Kidney (tissue), 14 donors: ENCODE data around the gene MAP3K14. TPM values are rescaled to one million over a fixed set of nuclear protein-coding genes. Genes with fewer than 3 reads are reported as not detected.
A peak's percentile ranks its signal among the peaks of the same experiment; 100 is the strongest.

ENCODE experiments used
- DNase-seq, 5 donors: peaks; one replicate each; pipeline ENCODE4 v3.0.0-alpha.2; 2013 to 2020
- FAIRE-seq: peaks from 2 replicates; lab custom pipeline; 2012; peaks lifted over from hg19 to GRCh38; lab: Jason Lieb, UNC
- H3K27ac ChIP-seq, 2 donors: one replicate each; pipeline ENCODE4 v1.7.0; 2013; ENCODE audit warnings: low read depth in 2 of 2, low read length in 2 of 2, inconsistent platforms in 1 of 2
- H3K27me3 ChIP-seq: one replicate; pipeline ENCODE4 v1.7.1; 2013; ENCODE audit warnings: low read length, inconsistent platforms; ENCODE audit not compliant: control insufficient read depth, insufficient read depth
- H3K36me3 ChIP-seq, 3 donors: one replicate each; pipeline versions ENCODE4 v1.7.0 to v1.7.1; 2013; ENCODE audit warnings: low read length in 3 of 3, control low read depth in 1 of 3, inconsistent platforms in 1 of 3; ENCODE audit not compliant: insufficient read depth in 3 of 3, control insufficient read depth in 2 of 3
- H3K4me1 ChIP-seq, 3 donors: one replicate each; pipeline versions ENCODE4 v1.7.0 to v1.7.1; 2013; ENCODE audit warnings: low read length in 3 of 3, inconsistent platforms in 1 of 3, low read depth in 1 of 3; ENCODE audit not compliant: control insufficient read depth in 2 of 3, insufficient read depth in 2 of 3
- H3K4me3 ChIP-seq, 3 donors: one replicate each; pipeline versions ENCODE4 v1.7.0 to v1.8.1; 2013; ENCODE audit warnings: low read length in 3 of 3, control low read depth in 1 of 3, inconsistent platforms in 1 of 3
- H3K9ac ChIP-seq, 3 donors: one replicate each; pipeline versions ENCODE4 v1.7.0 to v1.7.1; 2013; ENCODE audit warnings: low read length in 3 of 3, control low read depth in 1 of 3, inconsistent platforms in 1 of 3
- H3K9me3 ChIP-seq, 3 donors: one replicate each; pipeline versions ENCODE4 v1.7.0 to v1.7.1; 2013; ENCODE audit warnings: low read length in 3 of 3, control low read depth in 1 of 3, inconsistent platforms in 1 of 3; ENCODE audit not compliant: control insufficient read depth in 2 of 3, insufficient read depth in 1 of 3
- intact Hi-C: fragments of 100-400 bp; cut with DNase I; formaldehyde crosslinking; loops from one replicate; pipeline ENCODE4 v1.11.1; 2022
- polyA plus RNA-seq: library from polyadenylated mRNA; stranded (reverse); fragments of 350-450 nt; fragmentation: Illumina TruSeq; extraction: RNeasy Lipid Tissue Mini Kit (QIAGEN cat#74804); gene quantifications from one replicate; pipeline ENCODE4 v1.2.3, GENCODE V29; 2014; ENCODE audit warnings: low read depth, low replicate concordance; ENCODE audit not compliant: insufficient read depth
- total RNA-seq: library from RNA; stranded (reverse); fragmentation: NEBNext Ultra II Directional; extraction: Animal tissue kit (Norgen Biotek cat#: 25700); gene quantifications from one replicate; pipeline ENCODE4 v1.2.1, GENCODE V29; 2021
- TF ChIP-seq, protein P1 (sequence below): IDR thresholded peaks from 3 replicates; pipeline ENCODE4 v1.5.1; 2012; ENCODE audit warnings: mild to moderate bottlenecking, moderate library complexity, borderline replicate concordance; ENCODE audit not compliant: insufficient read depth; ENCODE audit errors: extremely low read depth
- donor health status: control.
- donor health status: control.
- donor health status: control.
- donor health status: control.
- donor health status: control.
- donor health status: DM: yes; HTN: yes; CAD: no.
- donor health status: Normal renal cell carcinoma (clear cell type).

MAP3K14 gene
- total and polyA plus RNA-seq, 2 donors from 2014 or later, result 7.6 to 24.5 TPM

DNA sequence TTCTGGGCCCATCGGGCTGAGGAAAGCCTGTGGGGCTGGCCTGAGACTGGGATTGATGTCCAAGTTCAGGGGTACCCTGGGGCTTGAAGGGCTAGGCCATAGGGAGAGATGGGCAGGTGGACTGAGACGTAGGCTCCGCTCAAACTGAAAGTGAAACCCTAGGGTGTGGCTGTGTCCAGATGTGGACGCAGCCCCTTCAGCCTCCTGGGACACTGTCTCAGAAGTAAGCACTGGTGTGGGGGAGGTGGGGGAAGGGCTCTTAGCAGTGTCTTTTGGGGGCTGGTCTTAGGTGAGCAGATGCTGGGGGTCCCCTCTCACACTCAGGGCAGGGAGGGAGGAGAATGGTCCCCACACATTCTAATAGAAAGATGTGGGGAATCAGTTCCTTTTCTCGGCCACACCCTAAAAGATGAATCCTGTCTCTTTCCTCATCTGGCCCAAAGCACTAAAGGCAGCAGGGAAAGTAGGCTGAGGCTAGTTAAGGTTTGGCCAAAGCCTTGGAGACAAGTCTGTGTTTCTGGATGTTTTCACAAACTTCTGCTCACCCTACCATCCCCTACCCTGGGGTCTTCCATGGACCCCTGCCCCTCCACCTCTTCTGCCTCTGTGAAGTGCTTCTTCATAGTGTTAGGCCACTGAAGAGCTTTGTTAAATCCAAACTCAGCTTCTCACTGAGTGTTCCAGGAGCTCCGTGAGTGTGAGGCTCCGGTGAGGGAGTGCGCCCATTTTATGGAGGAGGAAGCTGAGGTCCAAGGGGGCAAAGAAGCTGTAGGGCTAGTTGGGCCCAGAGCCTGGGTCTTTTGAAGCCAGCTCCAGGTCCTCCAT, 89.5 kb downstream of the MAP3K14 start:
- peaks cover 0 to 2% (median 0%) of the 10 kb centered on the region in 3 donors for H3K4me1 ChIP-seq

DNA sequence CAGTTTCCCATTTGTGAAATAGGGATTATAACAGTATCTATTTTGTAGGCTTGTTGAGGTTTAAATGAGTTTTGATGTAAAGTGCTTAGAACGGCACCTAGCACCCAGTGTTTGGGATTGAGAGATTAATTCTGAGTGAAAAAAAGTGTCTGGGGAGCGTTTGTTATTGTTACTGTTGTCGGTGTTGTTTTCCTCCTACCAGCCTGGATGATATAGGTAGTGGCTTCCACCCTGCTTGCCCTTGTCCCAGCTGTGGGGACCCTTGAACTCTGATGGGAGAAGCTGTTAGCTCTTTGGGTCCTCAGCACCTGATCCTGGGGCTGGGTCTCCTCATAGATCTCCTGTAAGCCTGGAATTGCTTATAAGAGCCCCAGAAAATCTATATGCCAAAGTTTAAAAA, 90.2 kb downstream of the MAP3K14 start:
- intact Hi-C loops, result loop anchor here (10.0 kb wide), 1 partner anchor 158 kb away; no protein-coding TSS in a partner anchor
- Histone ChIP-seq H3K9me3 (no peaks in the 10 kb centered on the region), H3K9ac (no peak overlapping the region), H3K4me1 (peaks cover 0 to 2% (median 0%) of the 10 kb centered on the region in 3 donors), H3K27me3 (no peaks in the 10 kb centered on the region), H3K4me3 (no peak overlapping the region), H3K27ac (peak overlapping the region in 1 of 2 donors; percentile 17), H3K36me3 (no peaks in the 10 kb centered on the region)
- FAIRE-seq (no peak), DNase-seq (no peak)
- TF ChIP-seq, protein P1, sequence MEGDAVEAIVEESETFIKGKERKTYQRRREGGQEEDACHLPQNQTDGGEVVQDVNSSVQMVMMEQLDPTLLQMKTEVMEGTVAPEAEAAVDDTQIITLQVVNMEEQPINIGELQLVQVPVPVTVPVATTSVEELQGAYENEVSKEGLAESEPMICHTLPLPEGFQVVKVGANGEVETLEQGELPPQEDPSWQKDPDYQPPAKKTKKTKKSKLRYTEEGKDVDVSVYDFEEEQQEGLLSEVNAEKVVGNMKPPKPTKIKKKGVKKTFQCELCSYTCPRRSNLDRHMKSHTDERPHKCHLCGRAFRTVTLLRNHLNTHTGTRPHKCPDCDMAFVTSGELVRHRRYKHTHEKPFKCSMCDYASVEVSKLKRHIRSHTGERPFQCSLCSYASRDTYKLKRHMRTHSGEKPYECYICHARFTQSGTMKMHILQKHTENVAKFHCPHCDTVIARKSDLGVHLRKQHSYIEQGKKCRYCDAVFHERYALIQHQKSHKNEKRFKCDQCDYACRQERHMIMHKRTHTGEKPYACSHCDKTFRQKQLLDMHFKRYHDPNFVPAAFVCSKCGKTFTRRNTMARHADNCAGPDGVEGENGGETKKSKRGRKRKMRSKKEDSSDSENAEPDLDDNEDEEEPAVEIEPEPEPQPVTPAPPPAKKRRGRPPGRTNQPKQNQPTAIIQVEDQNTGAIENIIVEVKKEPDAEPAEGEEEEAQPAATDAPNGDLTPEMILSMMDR, result no peak

More for the DNA sequence above, 89.5 kb downstream of the MAP3K14 start:
- H3K27ac ChIP-seq, result peak overlapping the region in 1 of 2 donors; percentile 17
- no peak overlapping the region for H3K4me3 ChIP-seq
- H3K27me3 ChIP-seq, result no peaks in the 10 kb centered on the region
- no peak for FAIRE-seq
- H3K36me3 ChIP-seq, result no peaks in the 10 kb centered on the region
- H3K9me3 ChIP-seq, result no peaks in the 10 kb centered on the region
- H3K9ac ChIP-seq, result no peak overlapping the region
- DNase-seq, result peak in 1 of 5 donors; percentile 29
- TF ChIP-seq, protein P1, result no peak
- intact Hi-C loops, result loop anchor here (10.0 kb wide), 1 partner anchor 157 kb away; no protein-coding TSS in a partner anchor

DNA sequence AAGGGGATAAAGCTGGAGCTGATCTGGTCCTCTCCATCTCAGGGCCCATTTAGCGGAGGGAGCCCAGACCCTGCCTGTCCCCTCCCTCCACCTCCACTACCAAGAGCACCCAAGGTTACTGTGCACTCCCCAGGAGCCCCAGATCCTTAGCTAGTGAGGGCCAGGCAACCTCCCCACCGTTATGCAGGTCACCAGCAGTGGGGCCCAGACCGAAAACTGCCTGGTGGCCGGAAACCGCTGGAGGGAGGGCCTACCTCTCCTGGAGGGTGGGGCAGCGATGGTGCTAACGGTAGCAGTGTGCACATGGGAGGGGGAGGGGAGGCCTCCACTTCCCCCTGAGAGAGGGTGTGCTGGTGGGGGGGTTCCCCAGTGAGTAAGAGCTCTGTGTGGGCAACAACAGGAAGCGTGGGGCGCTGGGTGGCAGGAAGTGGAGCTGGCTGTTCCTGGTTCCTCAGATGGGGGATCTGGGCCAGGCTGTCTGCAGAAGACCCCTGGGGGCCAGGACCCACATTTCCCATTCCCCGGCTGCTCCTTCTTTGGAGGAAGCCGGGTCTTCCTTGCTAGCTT, 90.8 kb downstream of the MAP3K14 start:
- peak in 2 of 5 donors; percentile 45 to 93 for DNase-seq
- intact Hi-C loops, result loop anchor here (10.0 kb wide), 1 partner anchor 159 kb away; no protein-coding TSS in a partner anchor
- Histone ChIP-seq H3K27me3 (no peaks in the 10 kb centered on the region), H3K9me3 (no peaks in the 10 kb centered on the region), H3K27ac (no peak overlapping the region), H3K9ac (no peak overlapping the region), H3K36me3 (no peaks in the 10 kb centered on the region), H3K4me3 (no peak overlapping the region), H3K4me1 (peaks cover 0 to 2% (median 0%) of the 10 kb centered on the region in 3 donors)
- TF ChIP-seq, protein P1, result no peak
- no peak for FAIRE-seq
